ENCODE results near the gene MAP7D2. TPM values are rescaled to one million over a fixed set of nuclear protein-coding genes. Genes with fewer than 3 reads are reported as not detected.

MAP7D2 gene
- total RNA-seq, 4 donors from 2014 or later = 0.22 to 0.27 TPM; not detected in 2

DNA sequence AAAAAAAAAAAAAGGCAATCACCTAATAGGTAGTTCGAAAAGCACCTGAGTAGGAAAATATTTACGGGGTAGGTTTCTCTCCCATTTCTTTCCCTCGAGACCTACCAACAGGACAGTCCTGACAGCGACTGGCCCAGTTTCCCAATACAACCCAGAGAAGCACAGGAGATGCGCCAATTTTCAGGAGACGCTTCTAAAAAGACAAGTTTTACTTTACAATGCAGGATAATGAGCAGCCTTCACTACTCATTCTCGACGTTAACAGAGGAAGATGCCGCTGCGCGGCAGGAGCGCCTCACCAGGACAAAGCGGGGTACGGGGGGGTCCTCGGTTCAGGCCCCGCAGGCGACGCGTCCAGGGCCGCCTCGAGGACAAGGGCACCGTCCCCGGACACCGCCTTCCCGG, 126.6 kb downstream of the MAP7D2 start:
- intact Hi-C loops (cut with DNase I) = no loop called here
- H3K9me3 ChIP-seq = no peaks in the 10 kb centered on the region
- 1 to 2% methylated on average over 6 to 19 of the region's 25 CpGs for WGBS, 2 donors

DNA sequence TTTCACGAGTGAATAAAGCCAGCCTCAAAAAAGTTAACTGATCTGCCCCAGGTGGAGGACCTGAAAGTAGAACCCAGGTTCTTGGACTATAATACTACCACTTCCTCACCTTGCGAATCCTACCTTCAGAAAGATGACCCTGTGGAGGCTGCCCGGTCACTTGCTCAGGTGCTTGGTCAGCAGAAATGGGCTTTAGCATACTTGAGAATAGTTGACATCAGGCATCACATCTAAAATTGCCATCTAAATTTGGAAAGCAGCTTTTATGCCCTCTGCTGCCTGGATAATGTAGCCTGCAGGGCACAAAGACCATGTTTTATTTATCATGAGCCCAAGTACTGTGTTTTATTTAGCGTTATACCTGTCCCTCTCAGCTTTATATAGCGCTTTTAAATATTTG, 128.9 kb downstream of the MAP7D2 start:
- no peak overlapping the region for H3K4me3 ChIP-seq (replicated peaks in 1 of 3)
- H3K36me3 ChIP-seq = no peaks in the 10 kb centered on the region
- intact Hi-C loops (cut with DNase I) = no loop called here
- no peaks in the 10 kb centered on the region for H3K9me3 ChIP-seq
- TF ChIP-seq POLR2A (IDR thresholded peaks at IDR 0.05) = no peak
- TF ChIP-seq, protein P1, sequence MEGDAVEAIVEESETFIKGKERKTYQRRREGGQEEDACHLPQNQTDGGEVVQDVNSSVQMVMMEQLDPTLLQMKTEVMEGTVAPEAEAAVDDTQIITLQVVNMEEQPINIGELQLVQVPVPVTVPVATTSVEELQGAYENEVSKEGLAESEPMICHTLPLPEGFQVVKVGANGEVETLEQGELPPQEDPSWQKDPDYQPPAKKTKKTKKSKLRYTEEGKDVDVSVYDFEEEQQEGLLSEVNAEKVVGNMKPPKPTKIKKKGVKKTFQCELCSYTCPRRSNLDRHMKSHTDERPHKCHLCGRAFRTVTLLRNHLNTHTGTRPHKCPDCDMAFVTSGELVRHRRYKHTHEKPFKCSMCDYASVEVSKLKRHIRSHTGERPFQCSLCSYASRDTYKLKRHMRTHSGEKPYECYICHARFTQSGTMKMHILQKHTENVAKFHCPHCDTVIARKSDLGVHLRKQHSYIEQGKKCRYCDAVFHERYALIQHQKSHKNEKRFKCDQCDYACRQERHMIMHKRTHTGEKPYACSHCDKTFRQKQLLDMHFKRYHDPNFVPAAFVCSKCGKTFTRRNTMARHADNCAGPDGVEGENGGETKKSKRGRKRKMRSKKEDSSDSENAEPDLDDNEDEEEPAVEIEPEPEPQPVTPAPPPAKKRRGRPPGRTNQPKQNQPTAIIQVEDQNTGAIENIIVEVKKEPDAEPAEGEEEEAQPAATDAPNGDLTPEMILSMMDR (IDR thresholded peaks at IDR 0.05) = no peak
- no peaks in the 10 kb centered on the region for H3K27me3 ChIP-seq
- H3K27ac ChIP-seq = no peak overlapping the region
- WGBS, 2 donors = 88% methylated on average over 3 to 5 of the region's 5 CpGs
- H3K4me1 ChIP-seq = no peaks in the 10 kb centered on the region
- no peak for DNase-seq

More for the DNA sequence above, 126.6 kb downstream of the MAP7D2 start:
- TF ChIP-seq, protein P1 (IDR thresholded peaks at IDR 0.05) = no peak
- no peak for TF ChIP-seq POLR2A (IDR thresholded peaks at IDR 0.05)
- H3K36me3 ChIP-seq = no peaks in the 10 kb centered on the region
- H3K27me3 ChIP-seq = no peaks in the 10 kb centered on the region
- no peaks in the 10 kb centered on the region for H3K4me1 ChIP-seq
- H3K27ac ChIP-seq = peak overlapping the region; percentile 39 to 58 (median 43)
- no peak for DNase-seq
- peak overlapping the region in 2 of 3 donors; percentile 35 to 54 for H3K4me3 ChIP-seq (replicated peaks in 1 of 3)

DNA sequence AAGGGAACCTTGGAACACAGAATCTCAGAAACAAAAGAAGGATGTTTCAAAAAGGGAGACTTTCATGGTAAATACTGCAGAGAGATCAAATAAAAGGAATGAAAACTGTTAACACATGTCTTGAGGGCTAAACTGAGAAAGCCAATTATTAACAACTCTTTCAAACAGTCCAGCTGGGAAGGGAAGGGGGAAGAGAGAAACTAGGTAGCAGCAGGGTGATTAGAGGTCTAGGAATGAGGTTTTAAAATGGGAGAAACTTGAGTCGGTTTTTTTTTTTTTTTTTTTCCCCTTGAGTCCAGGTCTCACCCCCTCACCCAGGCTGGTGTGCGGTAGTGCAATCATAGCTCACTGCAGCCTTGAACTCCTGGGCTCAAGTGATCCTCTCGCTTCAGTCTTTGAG, 130.2 kb downstream of the MAP7D2 start:
- TF ChIP-seq POLR2A (IDR thresholded peaks at IDR 0.05) = no peak
- TF ChIP-seq, protein P1 (IDR thresholded peaks at IDR 0.05) = no peak

DNA sequence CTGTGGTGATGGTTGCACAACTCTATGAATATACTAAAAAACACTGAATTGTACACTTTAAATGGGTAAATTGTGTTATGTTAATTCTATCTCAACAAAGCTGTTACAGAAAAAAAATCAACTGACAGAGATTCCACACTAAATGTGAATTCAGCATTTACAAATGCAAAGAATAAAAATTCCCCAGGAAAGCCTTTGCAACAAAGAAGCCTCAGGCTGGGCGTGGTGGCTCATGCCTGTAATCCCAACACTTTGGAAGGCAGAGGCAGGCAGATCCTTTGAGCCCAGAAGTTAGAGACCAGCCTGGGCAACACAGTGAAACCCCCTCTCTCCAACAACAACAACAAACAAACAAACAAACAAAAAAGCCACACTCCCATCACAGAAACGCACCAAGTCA, 134.8 kb downstream of the MAP7D2 start:
- Histone ChIP-seq H3K9me3 (no peaks in the 10 kb centered on the region), H3K4me1 (no peaks in the 10 kb centered on the region), H3K36me3 (no peaks in the 10 kb centered on the region), H3K4me3 (replicated peaks in 1 of 3) (no peak overlapping the region), H3K27me3 (no peaks in the 10 kb centered on the region), H3K27ac (no peak overlapping the region)
- intact Hi-C loops (cut with DNase I) = no loop called here
- no peak for TF ChIP-seq POLR2A (IDR thresholded peaks at IDR 0.05)
- TF ChIP-seq, protein P1 (IDR thresholded peaks at IDR 0.05) = no peak
- WGBS, 2 donors = 78 to 96% methylated on average over 2 of the region's 2 CpGs
- no peak for DNase-seq

More for the DNA sequence above, 130.2 kb downstream of the MAP7D2 start:
- Histone ChIP-seq H3K27ac (no peak overlapping the region), H3K36me3 (no peaks in the 10 kb centered on the region), H3K4me1 (no peaks in the 10 kb centered on the region), H3K9me3 (no peaks in the 10 kb centered on the region), H3K4me3 (replicated peaks in 1 of 3) (no peak overlapping the region), H3K27me3 (no peaks in the 10 kb centered on the region)
- intact Hi-C loops (cut with DNase I) = no loop called here
- DNase-seq = no peak
- 80 to 85% methylated on average over 3 of the region's 3 CpGs for WGBS, 2 donors

DNA sequence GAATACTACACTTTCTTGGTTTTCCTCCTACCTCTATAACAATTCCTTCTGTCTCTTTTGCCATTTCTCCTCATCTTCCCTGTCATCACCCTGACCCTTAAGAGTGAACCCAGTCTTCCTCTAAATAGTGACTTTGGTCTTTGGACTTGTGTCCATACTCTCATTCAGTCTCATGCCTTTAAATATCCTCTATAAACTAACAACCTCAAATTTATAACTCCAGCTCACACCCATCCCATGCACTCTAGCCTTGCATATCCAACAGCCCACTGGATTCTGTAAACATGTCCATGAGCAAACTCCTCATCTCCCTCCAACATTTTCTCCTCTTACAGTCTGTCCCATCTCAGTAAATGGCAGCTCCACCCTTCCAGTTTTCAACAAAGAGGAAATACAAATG, 140.9 kb downstream of the MAP7D2 start:
- Histone ChIP-seq H3K27me3 (no peaks in the 10 kb centered on the region), H3K4me3 (replicated peaks in 1 of 3) (no peak overlapping the region), H3K9me3 (no peaks in the 10 kb centered on the region), H3K27ac (no peak overlapping the region), H3K4me1 (no peaks in the 10 kb centered on the region), H3K36me3 (no peaks in the 10 kb centered on the region)
- no peak for TF ChIP-seq POLR2A (IDR thresholded peaks at IDR 0.05)
- TF ChIP-seq, protein P1 (IDR thresholded peaks at IDR 0.05) = no peak
- DNase-seq = no peak
- intact Hi-C loops (cut with DNase I) = no loop called here
